OCI-M2 (cell line): ENCODE measurements around the gene SV2B.

Experiments
- DNase-seq: peaks from one replicate; lab custom pipeline; 2025; ENCODE audit not compliant: unreplicated experiment; lab: John Stamatoyannopoulos, UW

The SV2B gene

DNA sequence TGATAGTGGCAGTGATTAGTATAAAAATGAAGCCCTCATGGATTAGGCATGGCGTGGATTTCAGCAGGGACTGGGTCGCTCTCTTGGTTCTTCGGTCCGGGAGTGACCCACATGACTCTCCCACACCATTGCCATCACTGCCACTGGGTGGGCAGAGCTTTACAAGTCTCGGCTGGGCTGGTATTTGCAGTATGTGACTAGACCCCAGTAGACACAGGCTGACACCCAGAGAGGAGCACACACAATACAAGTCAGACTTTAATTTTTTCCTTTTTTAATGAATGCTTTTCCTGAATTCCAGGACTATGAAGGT, 1.5 kb downstream of the SV2B start:
- no peak for DNase-seq

DNA sequence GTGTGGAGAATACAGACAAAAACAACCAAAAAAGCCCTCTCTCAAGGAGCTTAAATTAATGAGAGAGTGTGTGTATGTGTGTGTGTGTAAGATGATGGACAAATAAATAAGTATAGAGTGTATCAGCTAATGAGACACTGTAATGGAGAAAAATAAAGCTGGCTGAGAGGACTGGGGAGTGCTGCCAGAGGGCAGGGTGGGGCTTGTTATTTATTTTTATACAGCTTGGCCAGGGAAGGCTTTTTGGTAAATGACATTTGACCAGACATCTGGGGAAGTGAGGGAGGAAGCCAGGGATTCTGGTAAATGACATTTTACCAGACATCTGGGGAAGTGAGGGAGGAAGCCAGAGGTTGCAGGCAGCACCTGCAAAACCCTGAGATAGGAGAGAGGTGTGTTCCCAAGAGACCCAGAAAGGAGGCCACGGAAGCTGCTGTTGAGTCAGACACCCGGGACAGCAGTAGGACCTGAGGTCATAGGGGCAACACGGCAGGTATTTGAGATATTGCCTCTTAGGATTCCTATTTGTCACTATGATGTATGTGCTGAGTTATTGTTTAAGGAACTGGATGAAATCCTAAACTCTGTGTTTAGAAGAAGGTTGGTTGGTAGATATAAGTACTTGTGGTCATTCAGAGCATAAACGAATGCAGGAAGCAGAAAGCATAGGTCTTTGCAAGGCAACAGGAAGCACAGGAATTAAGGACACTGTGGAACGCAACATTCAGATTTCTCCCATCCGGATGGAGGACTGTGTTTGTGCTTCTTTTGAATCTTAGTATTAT, 2.7 kb downstream of the SV2B start:
- no peak for DNase-seq

DNA sequence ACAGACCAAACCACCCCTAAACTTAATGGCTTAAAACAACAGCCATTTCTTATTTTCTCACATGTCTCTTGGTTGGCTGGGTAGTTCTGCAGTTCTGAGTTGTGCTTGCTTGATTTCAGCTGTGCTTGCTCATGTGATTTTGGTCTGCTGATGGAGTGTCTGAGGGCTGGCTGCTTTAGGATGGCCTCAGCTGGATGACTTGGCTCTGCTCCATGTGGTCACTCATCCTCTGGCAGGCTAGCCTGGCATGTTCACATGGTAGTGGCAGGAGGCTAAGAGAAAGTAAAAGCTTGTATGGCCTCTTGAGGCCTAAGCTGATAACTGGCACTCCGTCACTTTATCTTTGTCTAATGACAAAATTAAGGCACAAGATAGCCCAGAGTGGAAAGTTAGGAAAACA, 4.1 kb downstream of the SV2B start:
- no peak for DNase-seq

DNA sequence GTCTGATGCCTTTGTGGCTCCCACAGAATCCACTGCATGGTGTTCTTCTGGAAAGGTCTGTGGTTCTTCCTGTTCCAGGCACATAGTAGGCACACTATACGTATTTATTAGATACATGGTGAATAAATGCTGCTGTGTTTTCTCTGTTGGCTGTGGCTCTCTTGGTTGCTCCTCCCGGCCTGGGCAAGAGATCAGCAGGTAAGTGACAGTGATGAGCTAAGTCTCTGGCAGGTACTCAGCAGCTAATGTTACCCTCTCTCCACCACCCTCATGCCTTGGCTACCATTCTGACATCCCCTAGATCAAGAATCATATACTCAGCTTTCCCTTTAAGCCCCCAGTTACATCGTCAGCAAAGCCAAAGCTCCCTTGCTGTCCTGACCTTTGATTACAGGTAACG, 8.4 kb downstream of the SV2B start:
- no peak for DNase-seq

DNA sequence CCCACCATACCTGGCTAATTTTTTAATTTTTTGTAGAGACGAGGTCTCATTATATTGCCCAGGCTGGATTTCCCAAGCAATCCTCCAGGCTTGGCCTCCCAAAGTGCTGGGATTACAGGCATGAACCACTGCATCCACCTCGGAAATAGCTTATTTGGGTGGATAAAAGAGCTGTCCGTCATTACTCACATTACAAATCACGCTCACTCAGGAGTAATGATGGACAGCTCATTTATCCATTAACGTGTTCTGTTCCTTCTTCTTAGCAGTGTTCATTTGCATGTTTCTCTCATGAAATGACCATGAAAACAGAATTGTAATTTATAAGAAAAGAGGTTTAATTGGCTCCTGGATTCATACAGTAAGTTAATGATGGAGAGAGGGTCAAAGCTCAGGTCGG, 9.8 kb downstream of the SV2B start:
- no peak for DNase-seq

DNA sequence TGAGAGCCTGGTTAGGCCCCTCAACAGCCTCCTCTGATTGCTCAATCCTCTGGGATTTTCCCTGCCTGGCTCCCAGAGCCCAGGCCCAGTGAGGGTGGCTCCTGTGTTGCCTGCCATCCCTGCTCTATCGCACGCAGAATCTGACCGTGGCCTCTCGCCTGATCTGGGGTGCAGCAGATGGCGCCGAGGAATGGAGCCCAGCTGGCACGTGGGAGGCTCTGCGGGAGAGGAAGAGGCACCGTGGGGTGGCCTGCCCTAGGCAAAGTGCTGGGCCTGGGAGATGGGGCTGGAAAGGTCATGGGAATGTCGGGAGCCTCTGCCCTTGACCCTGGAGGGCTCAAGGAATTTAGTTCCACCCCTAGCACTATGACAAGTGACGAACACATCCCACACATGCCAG, 10.3 kb downstream of the SV2B start:
- DNase-seq: no peak

DNA sequence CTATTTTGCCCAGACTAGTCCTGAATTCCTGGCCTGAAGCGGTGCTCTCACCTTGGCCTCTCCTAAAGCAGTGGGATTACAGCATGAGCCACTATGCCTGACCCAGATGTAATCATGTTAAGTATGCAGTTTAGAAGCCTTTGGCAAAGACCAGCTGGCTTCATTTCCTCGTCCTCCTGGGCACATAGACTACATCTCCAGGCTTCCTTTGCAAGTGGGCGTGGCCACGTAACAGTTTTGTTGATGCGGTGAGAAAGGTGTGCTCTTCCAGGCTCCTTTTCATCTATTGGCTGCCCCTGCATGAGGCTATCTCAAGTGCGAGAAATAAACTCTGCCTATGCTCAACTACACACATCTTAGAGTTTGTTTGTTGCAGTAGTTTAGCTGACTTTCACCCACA, 13.0 kb downstream of the SV2B start:
- no peak for DNase-seq

DNA sequence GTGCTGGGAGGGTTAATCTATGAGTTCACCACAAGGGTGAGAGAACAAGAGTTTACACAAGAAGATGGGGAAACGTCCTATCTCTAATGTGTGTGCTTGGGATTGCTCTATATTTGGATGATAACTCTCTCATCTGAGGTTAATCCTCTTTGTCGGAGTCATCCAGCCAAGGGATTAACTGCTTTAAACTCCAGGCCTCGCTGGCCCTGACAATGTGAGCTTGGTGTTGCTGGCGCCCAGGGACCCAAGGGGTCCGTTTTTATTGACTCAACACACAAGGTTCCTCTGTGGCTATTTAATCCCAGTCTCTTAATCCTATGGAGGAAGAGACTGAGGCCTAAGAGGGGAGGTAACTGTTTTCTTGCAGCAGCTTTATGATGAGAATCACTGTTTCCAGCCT, 14.2 kb downstream of the SV2B start:
- no peak for DNase-seq

DNA sequence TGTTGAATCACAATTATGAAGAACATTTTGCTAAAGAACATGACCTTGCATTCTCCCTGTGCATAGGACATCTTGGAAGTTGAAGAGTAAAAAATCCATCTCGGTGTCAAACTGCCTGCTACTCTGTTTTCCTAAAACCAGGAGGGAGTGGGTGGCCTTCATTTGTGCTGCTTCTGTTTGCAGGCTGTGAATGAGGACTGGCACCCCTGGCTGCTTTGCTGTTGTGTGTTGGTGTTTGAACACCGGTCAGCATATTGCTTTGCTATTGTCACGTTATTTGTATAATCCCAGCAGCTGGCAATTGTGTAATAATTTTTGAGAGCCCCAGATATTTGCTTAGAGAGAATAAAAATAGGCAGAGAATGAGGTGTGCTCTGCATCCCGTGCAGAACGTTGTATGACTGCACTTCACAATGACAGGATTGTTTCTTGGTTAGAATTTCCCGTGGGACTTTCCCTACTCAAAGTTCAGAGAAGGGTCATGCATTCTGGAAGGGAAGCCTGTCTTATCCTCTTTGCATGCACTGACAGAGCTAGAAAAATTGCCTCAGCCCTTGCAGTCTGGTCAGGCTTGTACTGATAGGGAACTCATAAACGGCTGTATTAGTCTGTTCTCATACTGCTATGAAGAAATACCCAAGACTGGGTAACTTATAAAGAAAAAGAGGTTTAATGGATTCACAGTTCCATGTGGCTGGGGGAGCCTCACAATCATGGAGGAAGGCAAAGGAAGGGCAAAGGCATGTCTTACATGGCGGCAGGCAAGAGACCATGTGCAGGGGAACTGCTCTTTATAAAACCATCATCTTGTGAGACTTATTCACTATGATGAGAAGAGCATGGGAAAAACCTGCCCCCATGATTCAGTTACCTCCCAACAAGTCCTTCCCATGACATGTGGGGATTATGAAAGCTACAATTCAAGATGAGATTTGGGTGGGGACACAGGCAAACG, 16.3 kb downstream of the SV2B start:
- no peak for DNase-seq

DNA sequence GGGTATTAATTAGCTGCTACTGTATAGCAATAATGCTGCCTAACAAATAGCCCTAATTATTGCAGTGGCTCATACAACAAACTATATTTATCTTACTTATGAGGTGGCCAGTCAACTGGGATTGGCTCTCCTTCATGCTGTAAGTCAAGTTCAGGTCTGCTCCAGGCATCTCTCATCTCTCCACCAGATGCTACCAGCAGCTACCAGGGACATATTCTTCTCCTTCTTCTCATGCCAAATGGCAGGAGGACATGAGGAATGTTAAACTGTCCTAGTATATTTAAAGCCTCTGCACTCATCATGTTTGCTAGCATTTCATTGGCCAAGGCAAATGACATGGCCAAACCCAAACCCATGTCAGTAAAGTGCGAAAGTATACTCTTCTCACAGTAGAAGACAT, 17.3 kb downstream of the SV2B start:
- DNase-seq: no peak

DNA sequence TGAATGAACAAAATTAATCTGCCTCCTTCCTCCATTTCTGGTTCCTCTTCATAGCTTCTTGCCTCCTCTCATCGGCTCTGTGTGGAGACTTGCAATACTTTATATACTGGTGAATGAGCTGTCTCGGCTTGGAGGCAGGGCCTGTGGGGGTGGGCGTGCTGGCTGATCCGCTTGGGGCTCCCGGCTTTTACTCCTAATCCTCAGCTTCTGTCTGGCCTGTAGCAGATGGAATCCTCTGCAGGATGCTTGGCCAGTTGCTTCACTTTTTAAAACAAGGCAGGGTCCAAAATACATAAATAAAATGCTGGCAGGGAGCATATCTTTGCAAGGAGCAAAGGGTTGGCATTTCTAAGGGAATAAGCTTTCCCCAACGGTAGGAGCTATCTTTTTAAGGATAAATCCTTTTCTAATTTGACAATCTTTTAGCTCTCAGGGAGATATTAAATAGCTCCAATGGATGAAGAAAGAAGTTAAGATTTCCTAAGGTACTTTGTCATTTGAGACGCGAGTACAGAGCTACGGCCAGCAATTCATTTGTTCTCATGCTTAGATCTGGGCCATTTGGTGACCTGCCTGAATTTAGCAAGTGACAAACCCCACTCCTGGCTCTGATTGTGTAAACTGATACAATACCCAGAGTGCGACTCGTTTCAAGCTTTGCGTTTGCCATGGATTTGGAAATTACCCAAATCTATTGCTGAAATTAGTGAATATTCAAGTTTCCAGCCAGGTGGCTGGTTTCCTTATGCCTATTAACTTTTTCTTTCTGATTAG, 18.9 kb downstream of the SV2B start:
- no peak for DNase-seq

DNA sequence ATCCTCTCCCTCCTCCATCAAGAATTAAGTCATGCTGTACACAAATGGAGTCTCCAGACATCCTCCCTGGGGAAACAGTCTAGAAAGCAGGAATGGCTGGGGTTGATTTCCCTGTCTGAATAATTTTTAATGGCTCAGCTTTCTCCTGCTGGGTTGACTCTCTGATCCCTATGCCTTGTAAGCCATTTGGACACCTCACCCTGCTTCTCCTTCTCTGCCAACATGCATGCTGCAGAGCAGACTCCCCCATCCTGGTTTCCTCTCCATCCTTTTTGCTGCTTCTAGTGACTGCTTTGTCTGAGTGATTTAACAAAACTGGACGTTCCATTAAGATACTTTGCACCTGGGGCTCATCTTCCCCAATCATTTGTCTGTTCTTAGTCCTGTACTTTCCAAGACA, 22.2 kb downstream of the SV2B start:
- DNase-seq: no peak

DNA sequence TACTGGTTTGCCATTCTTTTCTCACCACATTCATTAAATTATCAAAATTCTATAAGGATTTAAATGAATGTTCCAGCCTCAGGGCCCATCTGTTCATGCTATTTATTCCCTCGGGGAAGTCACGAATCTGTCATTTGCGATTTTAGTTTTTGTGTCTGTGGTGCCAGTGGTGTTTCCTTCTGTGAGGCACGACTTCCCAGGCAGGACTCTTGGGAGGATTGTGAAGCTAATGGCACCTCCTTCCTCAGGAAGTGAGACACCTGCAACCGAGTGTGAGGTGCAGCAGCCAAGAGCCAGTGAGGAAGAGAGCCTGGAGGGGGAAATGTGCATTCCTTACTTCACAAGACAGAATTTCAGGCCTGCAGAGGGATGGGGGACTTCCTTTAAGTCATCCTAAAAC, 24.1 kb downstream of the SV2B start:
- no peak for DNase-seq

DNA sequence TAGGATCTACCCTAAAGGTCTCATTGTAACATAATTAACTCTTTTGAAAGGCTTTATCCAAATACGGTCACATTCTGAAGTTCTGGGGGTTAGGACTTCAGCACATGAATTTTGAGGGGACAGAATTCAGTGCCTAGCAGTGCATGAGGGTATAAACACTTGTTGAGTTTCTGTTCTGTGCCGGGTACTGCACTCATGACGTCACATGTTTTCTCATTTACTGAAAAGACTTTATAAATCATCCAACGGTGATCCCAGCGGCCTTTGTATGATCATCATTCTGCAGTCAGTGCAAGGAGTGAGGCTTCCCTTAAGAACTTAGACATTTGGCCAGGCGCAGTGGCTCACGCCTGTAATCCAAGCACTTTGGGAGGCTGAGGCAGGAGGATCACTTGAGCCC, 25.1 kb downstream of the SV2B start:
- DNase-seq: no peak

DNA sequence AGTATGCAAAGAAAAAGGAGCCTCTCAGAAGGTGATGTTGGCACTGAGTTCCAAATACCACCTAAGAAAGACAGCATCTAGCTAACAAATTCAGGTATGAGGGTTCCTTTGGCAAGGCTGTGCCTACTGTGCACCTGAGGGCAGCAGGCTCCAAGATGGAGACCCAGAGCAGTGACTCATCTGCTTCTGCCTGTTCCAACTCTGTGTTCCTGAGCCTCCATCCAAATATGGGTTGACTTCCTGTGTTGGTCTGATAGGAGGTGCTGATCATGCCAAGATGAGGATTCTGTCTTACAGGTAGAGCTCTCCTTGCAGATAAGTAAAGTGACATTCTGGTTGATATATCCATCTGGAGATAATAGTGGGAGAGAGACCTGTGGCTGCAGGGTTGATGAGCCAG, 26.0 kb downstream of the SV2B start:
- no peak for DNase-seq

DNA sequence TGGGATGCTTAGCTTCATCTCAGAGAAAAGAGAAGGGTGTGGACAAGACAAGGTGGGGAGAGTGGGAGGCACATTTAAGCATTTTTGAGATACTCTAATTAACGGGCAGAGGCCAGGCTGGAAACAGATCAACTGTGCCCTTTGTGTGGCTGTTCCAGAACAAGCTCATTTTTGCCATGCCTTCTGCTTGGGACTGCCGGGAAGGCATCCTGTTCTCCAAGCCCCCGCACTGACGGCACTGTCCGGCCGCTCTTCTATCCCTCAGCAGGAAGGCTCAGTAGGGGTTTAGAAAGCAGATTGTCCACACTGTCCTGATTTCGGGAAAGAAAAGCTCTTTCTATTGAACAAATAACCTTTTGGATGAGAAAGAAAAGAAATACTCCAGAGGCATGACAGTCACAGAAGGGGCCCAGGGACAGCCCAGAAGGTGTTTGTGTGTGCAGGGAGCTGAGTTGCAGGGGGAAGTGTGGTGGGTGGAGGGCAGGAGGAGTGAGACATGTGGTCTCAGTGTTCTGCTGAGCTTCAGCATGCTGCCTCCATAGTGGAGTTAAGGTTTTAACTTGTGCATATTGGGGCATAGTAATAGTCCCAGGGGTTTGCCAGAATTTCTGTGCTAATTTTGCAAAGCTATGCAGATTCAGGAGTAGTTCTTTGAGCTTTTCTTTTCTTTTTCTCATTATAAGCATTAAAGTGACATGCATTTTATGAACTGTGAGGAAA, 27.3 kb downstream of the SV2B start:
- DNase-seq: no peak

DNA sequence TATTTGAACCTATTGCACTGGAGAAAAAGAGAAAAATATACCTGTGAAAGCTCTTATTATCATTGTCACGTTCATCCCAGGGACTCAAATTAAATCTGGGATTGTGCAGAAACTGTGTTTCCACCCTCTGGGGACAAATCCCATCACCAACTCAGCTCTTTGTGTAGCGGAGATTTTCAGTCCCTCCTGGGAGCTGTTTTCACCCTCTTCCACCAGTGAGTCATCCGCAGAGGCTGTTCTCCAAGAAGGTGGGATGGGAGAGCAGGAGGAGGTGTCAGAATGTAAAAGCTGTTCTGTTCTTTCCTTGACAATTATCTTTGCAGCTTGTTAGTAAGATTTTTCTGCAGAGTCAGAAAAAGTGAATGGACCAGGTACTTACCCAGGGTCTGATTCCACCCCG, 28.0 kb downstream of the SV2B start:
- no peak for DNase-seq

DNA sequence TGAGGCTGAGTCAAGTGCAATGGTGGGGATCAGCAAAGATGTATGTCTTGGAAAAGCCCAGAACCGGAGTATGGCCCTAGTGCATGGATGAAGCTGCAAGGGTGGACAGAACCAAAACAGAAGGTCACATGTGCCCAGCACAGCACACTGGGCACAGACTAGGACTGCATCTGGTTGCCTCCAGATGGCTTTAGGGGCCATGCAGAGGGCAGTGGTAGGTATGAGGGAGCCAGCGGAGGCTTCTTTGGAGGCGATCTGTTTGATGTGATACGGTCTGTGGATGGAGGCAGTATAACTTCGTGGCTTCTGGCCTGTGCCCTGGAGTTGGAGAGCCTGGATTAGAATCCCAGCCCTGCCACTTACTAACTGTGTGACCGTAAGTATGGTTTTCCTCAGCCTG, 29.4 kb downstream of the SV2B start:
- DNase-seq: no peak

DNA sequence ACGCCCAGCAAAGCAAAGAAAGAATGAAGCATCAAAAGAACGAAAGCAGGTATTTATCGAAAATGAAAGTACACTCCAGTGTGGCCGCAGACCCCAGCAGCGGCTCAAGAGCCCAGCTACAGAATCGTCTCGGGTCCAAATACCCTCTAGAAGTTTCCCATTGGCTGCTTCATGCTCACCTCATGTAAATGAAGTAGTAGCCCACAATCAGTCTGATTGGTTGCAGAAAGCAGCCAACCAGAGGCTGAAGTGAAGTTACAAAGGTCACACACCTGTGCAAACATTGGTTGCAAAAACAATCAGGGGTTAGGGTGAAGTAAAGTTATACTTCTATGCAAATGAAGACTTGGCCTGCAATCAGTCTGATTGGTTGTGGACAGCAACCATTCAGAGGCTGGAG, 32.0 kb downstream of the SV2B start:
- DNase-seq: no peak

DNA sequence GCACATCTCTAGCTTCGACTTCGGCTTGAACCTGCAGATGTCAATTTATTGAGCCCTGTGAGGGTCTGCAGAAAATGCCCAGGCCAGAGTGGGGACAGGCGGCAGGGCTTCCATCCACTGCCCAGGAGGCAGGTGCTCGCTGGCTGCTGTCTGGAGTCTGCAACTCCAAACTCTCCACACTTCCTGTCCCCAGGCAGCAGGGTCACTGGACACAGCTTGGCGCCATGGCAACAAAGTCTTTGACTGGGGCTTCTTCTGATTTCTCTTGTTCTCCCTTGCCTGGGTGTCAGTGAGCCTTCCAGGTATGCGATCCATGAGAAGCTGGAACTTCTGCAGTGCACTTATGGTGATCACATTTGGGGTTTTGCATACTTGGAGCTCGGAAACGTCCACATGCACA, 33.5 kb downstream of the SV2B start:
- no peak for DNase-seq
